Suprapubic skin (tissue), 4 donors: Measurements from ENCODE around the gene HECTD1.

ENCODE experiments used
- CTCF ChIP-seq, 2 donors: fragments of 200-600 bp in 1 of 2; fragments of 450-650 bp in 1 of 2; sonication (generic) in 1 of 2; IDR thresholded peaks; one replicate each; pipeline ENCODE4 v1.5.1; 2016 to 2019; ENCODE audit warnings: antibody characterized with exemption in 2 of 2, mild to moderate bottlenecking in 1 of 2, moderate library complexity in 1 of 2
- EP300 ChIP-seq: sonication (generic); formaldehyde crosslinking; IDR thresholded peaks from one replicate; pipeline ENCODE4 v1.6.1; 2017; ENCODE audit warnings: antibody characterized with exemption
- POLR2A ChIP-seq, 2 donors: fragments of 450-650 bp; IDR thresholded peaks; one replicate each; pipeline ENCODE4 v1.6.1; 2017; ENCODE audit warnings: antibody characterized with exemption in 2 of 2, mild to moderate bottlenecking in 2 of 2, moderate library complexity in 2 of 2
- POLR2AphosphoS5 ChIP-seq, 3 donors: sonication (generic); formaldehyde crosslinking; IDR thresholded peaks; one replicate each; pipeline ENCODE4 v1.6.1; 2017; ENCODE audit warnings: antibody characterized with exemption in 3 of 3

DNA sequence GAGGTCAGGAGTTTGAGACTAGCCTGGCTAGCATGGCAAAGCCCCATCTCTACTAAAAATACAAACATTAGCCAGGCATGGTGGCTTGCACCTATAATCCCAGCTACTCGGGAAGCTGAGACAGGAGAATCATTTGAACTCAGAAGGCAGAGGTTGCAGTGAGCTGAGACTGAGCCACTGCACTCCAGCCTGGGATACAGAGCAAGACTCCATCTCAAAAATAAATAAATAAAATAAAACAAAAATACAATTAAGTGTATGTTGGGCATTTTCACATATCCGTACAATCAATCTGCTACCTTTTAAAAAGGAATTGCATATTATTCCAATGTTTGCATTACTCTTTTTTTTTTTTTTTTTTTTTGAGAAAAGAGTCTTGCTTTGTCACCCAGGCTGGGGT, 47.7 kb upstream of the HECTD1 start:
- TF ChIP-seq CTCF (IDR thresholded peaks at IDR 0.05) = no peak
- no peak for TF ChIP-seq POLR2A (IDR thresholded peaks at IDR 0.05)
- TF ChIP-seq POLR2AphosphoS5 (IDR thresholded peaks at IDR 0.05) = no peak
- no peak for TF ChIP-seq EP300
